GM21381 (cell line): ENCODE measurements around the gene FNBP1.
A peak's percentile ranks its signal among the peaks of the same experiment; 100 is the strongest.
"Not testable (repeated sequence)": the region's sequence is repeated elsewhere in the genome, so short reads cannot be mapped to it uniquely, and the experiment has no call there.

Experiments used
- ATAC-seq: cut with Tn5 transposase; IDR thresholded peaks from one replicate; pipeline ENCODE4 v1.9.1; 2021; ENCODE audit warnings: mild to moderate bottlenecking, moderate library complexity; ENCODE audit not compliant: unreplicated experiment

FNBP1 gene

GRCh38 chr9:129996161-129996830 lies 46.7 kb downstream of the FNBP1 start:
- ATAC-seq: no peak

DNA sequence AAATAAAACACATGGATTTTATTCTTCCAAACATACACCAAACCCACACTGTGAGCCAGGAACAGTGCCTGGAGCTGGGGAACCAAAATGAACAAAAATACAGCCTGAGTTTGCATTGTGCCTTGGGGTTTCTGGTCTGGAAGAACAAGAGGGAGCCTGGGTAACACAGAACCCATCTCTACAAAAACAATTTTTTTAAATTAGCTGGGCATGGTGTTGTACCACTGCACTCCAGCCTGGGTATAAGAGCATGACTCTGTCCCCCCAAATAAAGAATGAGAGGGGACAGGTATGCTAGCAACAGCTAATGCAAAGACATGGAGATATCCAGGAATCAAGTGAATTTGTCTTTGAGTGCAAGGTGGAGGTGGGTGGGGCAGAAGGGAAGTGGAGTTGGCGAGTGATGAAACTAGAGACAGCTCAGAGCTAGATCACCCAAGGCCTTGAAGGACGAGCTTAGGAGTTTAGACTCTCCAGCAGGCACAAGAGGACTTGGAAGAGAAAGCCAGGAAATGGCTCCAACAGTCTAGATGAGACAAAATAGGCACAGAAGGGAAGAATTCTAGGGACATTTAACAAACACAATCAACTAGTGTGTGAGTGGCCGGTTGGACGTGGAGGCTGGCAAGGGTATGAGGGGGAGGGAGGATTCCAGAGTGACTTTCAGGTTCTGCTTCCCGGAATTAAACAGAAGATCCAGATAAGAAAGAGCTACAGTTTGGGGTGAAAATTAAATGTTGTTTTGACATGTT lies 47.4 kb downstream of the FNBP1 start:
- no peak for ATAC-seq

GRCh38 chr9:129994882-129995281 lies 48.1 kb downstream of the FNBP1 start:
- ATAC-seq: no peak

DNA sequence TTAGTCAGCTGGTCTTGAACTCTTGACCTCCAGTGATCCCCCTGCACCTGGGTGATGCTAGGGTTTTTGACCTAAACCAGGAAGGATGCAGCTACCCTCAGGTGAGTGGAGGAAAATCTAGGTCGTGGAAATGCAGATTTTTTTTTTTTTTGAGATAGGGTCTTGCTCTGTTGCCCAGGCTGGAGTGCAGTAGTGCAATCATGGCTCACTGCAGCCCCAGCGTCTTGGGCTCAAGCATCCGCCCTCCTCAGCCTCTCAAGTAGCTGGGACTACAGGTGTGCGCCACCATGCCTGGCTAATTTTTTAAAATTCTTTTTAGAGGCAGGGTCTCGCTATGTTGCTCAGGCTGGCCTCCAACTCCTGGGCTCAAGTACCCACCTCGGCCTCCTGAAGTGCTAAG lies 51.9 kb downstream of the FNBP1 start:
- not testable (repeated sequence) for ATAC-seq

- ATAC-seq: no peak
Observed at GRCh38 chr9:129990269-129991010, 52.5 kb downstream of the FNBP1 start.

GRCh38 chr9:129989740-129990139 lies 53.2 kb downstream of the FNBP1 start:
- ATAC-seq: no peak

GRCh38 chr9:129989362-129989708 lies 53.7 kb downstream of the FNBP1 start:
- ATAC-seq: no peak

- peak; percentile 55 for ATAC-seq
Observed at GRCh38 chr9:129988607-129989361, 54.2 kb downstream of the FNBP1 start.

DNA sequence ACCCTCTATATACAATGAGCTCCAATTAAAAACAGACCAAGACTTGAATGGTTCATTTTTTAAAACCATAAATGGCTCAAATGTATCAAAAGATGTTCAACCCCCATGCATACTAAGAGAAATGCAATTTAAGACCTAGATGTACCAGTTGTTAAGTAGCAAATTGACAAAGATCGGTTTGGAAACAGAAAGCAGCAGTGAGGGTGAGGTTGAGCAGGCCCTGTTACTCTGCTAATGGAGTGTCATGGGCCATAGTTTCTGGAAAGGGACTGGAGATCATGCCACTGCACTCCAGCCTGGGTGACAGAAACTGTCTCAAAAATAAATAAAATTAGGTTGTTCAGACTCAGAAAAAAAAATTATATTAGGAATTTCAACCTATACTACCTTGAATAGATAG lies 55.0 kb downstream of the FNBP1 start:
- no peak for ATAC-seq

- no peak for ATAC-seq
Observed at GRCh38 chr9:129987047-129987446, 55.9 kb downstream of the FNBP1 start.

DNA sequence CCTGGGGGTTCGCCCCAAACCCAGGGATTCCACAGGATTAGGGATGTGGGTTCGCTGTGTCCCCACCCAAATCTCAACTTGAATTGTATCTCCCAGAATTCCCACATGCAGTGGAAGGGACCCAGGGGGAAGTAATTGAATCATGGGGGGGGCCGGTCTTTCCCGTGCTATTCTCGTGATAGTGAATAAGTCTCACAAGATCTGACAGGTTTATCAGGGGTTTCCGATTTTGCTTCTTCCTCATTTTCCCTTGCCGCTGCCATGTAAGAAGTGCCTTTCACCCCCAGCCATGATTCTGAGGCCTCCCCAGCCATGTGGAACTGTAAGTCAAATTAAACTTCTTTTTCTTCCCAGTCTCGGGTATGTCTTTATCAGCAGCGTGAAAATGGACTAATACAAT lies 58.4 kb downstream of the FNBP1 start:
- not testable (repeated sequence) for ATAC-seq

- ATAC-seq: no peak
Observed at GRCh38 chr9:129983891-129984290, 59.1 kb downstream of the FNBP1 start.

DNA sequence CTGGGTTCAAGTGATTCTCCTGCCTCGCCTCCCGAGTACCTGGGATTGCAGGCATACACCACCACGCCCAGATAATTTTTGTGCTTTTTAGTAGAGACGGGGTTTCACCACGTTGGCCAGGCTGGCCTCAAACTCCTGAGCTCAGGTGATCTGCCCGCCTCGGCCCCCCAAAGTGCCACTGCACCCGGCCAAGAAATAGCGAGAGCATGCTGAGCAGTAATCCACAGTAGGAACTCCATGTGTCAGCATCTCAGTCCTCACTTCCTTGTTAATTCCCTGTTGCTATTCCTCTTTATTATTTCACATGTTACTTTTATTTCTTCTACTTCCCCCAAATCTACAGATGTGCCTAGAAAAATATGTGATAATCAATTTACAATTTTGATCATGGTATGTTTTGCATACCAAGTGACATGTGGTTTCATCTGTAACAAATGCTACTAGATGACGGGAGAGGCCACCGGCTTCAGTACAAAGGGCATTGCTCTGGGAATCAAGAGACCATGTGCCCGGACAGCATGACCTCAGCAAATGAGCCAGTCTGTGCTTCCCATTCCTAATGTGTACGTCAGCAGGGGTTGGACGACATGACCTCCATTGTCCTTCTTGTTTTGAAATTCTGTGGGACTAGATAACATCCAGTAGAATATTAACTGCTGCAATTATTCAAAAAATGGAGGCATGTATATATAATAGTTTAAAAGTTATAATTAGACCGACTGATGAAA lies 61.6 kb downstream of the FNBP1 start:
- no peak for ATAC-seq

GRCh38 chr9:129980224-129980623 lies 62.8 kb downstream of the FNBP1 start:
- ATAC-seq: not testable (repeated sequence)

- ATAC-seq: no peak
Observed at GRCh38 chr9:129979071-129979745, 63.8 kb downstream of the FNBP1 start.

- no peak for ATAC-seq
Observed at GRCh38 chr9:129972816-129973215, 70.2 kb downstream of the FNBP1 start.

GRCh38 chr9:129968690-129969485 lies 74.1 kb downstream of the FNBP1 start:
- ATAC-seq: no peak

GRCh38 chr9:129964901-129965734 lies 77.9 kb downstream of the FNBP1 start:
- no peak for ATAC-seq
